ENCODE data around the gene ARHGAP40. TPM values are rescaled to one million over a fixed set of nuclear protein-coding genes. Genes with fewer than 3 reads are reported as not detected.
A peak's percentile ranks its signal among the peaks of the same experiment; 100 is the strongest.

ARHGAP40 gene
- total and polyA plus RNA-seq, 9 of the 15 experiments (the other 6 are each of a cell fraction or from before 2014, with no cell fraction given), result not detected

GRCh38 chr20:38692436-38693411 lies 91.1 kb downstream of the ARHGAP40 start (continued):
- no peak for TF ChIP-seq ZNF224 (CRISPR knock-in tag; IDR thresholded peaks at IDR 0.05)
- no peak for TF ChIP-seq NCOA2 (IDR thresholded peaks at IDR 0.05; ENCODE audit: partially characterized antibody in 2 of 2)
- TF ChIP-seq FOXK1 (CRISPR knock-in tag; IDR thresholded peaks at IDR 0.05; ENCODE audit: borderline replicate concordance), result 0 out of 2 replicates have a peak, but pooled peaks have one; percentile 75
- TF ChIP-seq MTA1 (IDR thresholded peaks at IDR 0.05; ENCODE audit: borderline replicate concordance), result no peak
- TF ChIP-seq HDAC2 (IDR thresholded peaks at IDR 0.05), result peak; percentile 90
- TF ChIP-seq RFX7 (CRISPR knock-in tag; IDR thresholded peaks at IDR 0.05), result no peak
- 0 out of 2 replicates have a peak, but pooled peaks have one; percentile 47 for TF ChIP-seq KDM2B (CRISPR knock-in tag; IDR thresholded peaks at IDR 0.05)
- TF ChIP-seq MLLT1 (IDR thresholded peaks at IDR 0.05), result peak in 1 of 2 experiments; percentile 29; a peak in 1 of 4 replicates
- TF ChIP-seq DNMT1 (IDR thresholded peaks at IDR 0.05), result no peak
- no peak for TF ChIP-seq ATF4 (CRISPR knock-in tag; IDR thresholded peaks at IDR 0.05)
- no peak for TF ChIP-seq ZNF551 (CRISPR knock-in tag; IDR thresholded peaks at IDR 0.05)
- no peak for TF ChIP-seq ZNF586 (CRISPR knock-in tag; conservative IDR thresholded peaks at IDR 0.05)
- no peak for TF ChIP-seq ZNF282 (CRISPR knock-in tag; IDR thresholded peaks at IDR 0.05)
- no peak for TF ChIP-seq ZBTB34 (CRISPR knock-in tag; IDR thresholded peaks at IDR 0.05)
- no peak for TF ChIP-seq ZNF3 (CRISPR knock-in tag; IDR thresholded peaks at IDR 0.05)
- no peak for TF ChIP-seq FIP1L1 (IDR thresholded peaks at IDR 0.05; ENCODE audit: low read depth, low read length, poor library complexity, severe bottlenecking)
- TF ChIP-seq ZNF408 (CRISPR knock-in tag; IDR thresholded peaks at IDR 0.05; ENCODE audit: low read depth), result no peak
- TF ChIP-seq LARP7 (IDR thresholded peaks at IDR 0.05), result no peak
- TF ChIP-seq FOXA3 (CRISPR knock-in tag; conservative IDR thresholded peaks at IDR 0.05 in 1 of 2, IDR thresholded peaks at IDR 0.05 in 1 of 2), result no peak
- no peak for TF ChIP-seq HMBOX1 (IDR thresholded peaks at IDR 0.05)
- TF ChIP-seq RUNX1 (IDR thresholded peaks at IDR 0.05; ENCODE audit: low read depth), result no peak
- TF ChIP-seq CEBPG (CRISPR knock-in tag; IDR thresholded peaks at IDR 0.05), result no peak
- TF ChIP-seq CEBPG (tag; conservative IDR thresholded peaks at IDR 0.05 in 1 of 2, IDR thresholded peaks at IDR 0.05 in 1 of 2), result no peak
- TF ChIP-seq ZNF197 (CRISPR knock-in tag; IDR thresholded peaks at IDR 0.05; ENCODE audit: low read depth), result no peak; the same call in 1 of the 2 replicates
- no peak for TF ChIP-seq ZSCAN29 (IDR thresholded peaks at IDR 0.05)

Measured in K562 (cell line).